RWPE2 (cell line): Measurements from ENCODE around the gene ZGPAT.
A peak's percentile ranks its signal among the peaks of the same experiment; 100 is the strongest.

Source experiments
- ATAC-seq: fragments of 200-7000 bp; cut with Tn5 transposase; 3 replicates; pipeline ENCODE4 v1.9.1; 2021; ENCODE audit warnings: low read depth
- DNase-seq: peaks from one replicate; pipeline ENCODE4 v3.0.0-alpha.2; 2020; ENCODE audit warnings: low spot score
- H3K27ac ChIP-seq: fragments of 450-650 bp; 2 replicates; pipeline ENCODE4 v1.5.1; 2017; ENCODE audit warnings: mild to moderate bottlenecking; ENCODE audit not compliant: poor library complexity, severe bottlenecking
- H3K27me3 ChIP-seq: fragments of 250-450 bp; sonication (Bioruptor Pico); 2 replicates; pipeline ENCODE4 v1.5.1; 2021; ENCODE audit warnings: mild to moderate bottlenecking, moderate library complexity; ENCODE audit not compliant: insufficient read depth, poor library complexity, severe bottlenecking
- H3K36me3 ChIP-seq: fragments of 250-450 bp; sonication (Bioruptor Pico); 2 replicates; pipeline ENCODE4 v1.5.1; 2020; ENCODE audit warnings: low read depth, mild to moderate bottlenecking, moderate library complexity
- H3K4me1 ChIP-seq: fragments of 250-450 bp; sonication (Bioruptor Pico); 2 replicates; pipeline ENCODE4 v1.5.1; 2021; ENCODE audit warnings: mild to moderate bottlenecking, moderate library complexity; ENCODE audit not compliant: insufficient read depth, poor library complexity, severe bottlenecking
- H3K4me3 ChIP-seq: fragments of 250-450 bp; sonication (Bioruptor Pico); 2 replicates; pipeline ENCODE4 v1.5.1; 2021; ENCODE audit warnings: mild to moderate bottlenecking, moderate library complexity; ENCODE audit not compliant: severe bottlenecking
- H3K9me3 ChIP-seq: fragments of 250-450 bp; sonication (Bioruptor Pico); 2 replicates; pipeline ENCODE4 v1.5.1; 2021; ENCODE audit warnings: mild to moderate bottlenecking, moderate library complexity; ENCODE audit not compliant: severe bottlenecking
- TF ChIP-seq, protein P1 (sequence below): fragments of 450-650 bp; IDR thresholded peaks from one replicate; pipeline ENCODE4 v1.5.1; 2017; ENCODE audit warnings: mild to moderate bottlenecking, moderate library complexity; ENCODE audit not compliant: poor library complexity, severe bottlenecking

The ZGPAT gene

DNA sequence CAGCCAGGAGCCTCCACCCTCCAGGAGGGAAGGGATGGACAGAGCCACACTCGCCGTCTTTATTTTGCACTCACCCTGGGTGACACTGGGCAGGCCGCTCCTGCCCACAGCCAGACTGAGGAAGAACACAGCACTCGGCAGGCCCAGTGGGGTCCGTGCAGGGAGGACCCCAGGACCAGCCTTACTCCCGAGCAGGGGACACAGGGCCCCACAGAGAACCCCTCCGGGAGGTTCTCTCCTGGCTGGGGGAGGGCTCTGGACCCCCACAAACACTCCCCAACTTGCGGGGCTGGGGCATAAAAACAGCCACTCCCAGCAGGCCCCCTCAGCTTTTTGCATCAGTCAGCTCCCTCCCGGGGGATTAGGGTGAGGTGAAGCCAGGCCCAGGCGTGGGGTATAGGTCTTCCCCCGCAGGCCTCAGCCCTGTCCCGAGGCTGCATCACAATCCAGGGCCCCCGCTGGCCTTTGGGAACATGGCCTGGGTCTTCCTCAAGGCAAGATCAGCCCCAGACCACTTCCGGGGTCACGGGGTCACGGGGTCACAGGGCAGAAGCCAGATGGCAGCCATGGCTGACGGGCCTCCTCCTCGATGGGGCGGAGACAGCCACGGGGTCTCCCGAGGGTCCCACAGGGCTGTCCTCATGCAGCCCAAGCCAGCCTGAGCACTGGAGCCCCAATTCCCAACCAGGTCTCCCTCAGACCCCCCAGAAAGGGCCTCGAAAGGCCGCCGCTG lies 8.2 kb upstream of the ZGPAT start:
- DNase-seq (peak; percentile 85), ATAC-seq (no peak)
- Histone ChIP-seq H3K4me1 (peaks cover 32% of the 10 kb centered on the region), H3K36me3 (peaks cover 44% of the 10 kb centered on the region), H3K9me3 (no peaks in the 10 kb centered on the region), H3K4me3 (no peak overlapping the region), H3K27me3 (no peaks in the 10 kb centered on the region), H3K27ac (peak overlapping the region; percentile 96)
- TF ChIP-seq, protein P1, sequence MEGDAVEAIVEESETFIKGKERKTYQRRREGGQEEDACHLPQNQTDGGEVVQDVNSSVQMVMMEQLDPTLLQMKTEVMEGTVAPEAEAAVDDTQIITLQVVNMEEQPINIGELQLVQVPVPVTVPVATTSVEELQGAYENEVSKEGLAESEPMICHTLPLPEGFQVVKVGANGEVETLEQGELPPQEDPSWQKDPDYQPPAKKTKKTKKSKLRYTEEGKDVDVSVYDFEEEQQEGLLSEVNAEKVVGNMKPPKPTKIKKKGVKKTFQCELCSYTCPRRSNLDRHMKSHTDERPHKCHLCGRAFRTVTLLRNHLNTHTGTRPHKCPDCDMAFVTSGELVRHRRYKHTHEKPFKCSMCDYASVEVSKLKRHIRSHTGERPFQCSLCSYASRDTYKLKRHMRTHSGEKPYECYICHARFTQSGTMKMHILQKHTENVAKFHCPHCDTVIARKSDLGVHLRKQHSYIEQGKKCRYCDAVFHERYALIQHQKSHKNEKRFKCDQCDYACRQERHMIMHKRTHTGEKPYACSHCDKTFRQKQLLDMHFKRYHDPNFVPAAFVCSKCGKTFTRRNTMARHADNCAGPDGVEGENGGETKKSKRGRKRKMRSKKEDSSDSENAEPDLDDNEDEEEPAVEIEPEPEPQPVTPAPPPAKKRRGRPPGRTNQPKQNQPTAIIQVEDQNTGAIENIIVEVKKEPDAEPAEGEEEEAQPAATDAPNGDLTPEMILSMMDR = no peak

DNA sequence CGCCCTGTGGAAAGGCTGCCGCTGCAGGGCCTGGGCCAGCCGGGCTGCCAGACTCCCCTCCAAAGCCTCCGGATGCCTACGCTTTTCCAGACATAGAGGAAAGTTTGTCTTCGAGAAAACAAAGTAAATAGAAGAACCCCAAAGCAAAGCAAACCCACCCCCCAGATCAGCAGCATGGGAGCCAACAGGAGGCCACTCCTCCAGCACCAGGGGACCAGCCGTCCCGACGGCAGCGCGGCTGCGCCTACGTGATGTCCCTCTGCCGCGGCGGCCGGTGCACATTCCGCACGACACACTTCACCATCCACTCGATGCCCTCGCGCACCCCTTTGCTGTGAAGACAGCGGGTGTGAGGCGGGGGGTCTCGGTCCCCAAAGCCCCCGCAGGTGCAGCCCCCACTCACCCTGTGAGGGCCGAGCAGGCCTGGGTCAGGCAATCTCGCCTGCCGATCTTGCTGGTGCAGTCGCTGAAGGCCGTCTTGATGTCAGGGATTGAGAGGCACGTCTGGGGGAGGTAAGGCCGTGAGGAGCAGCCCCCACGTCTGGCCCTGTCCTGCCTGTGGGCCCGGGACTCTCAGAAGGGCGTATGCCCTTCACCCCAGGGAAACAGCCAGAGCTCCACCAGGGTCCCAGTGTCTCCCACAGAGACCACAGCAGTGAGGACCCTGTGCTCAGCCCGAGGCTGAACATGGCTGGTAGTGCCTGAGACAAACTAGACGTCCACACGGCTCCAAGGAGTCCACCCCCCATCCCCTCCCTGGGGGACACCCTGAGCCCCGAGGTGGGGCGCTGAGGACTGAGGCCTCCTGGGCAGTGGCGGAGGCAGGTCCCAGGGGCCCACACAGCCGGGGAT lies 7.4 kb upstream of the ZGPAT start:
- H3K27ac ChIP-seq = peak overlapping the region; percentile 96
- peak; percentile 88 for DNase-seq
- H3K36me3 ChIP-seq = peaks cover 47% of the 10 kb centered on the region
- no peaks in the 10 kb centered on the region for H3K27me3 ChIP-seq
- TF ChIP-seq, protein P1 = no peak
- no peaks in the 10 kb centered on the region for H3K9me3 ChIP-seq
- no peak overlapping the region for H3K4me3 ChIP-seq
- H3K4me1 ChIP-seq = peaks cover 32% of the 10 kb centered on the region
- ATAC-seq = no peak

DNA sequence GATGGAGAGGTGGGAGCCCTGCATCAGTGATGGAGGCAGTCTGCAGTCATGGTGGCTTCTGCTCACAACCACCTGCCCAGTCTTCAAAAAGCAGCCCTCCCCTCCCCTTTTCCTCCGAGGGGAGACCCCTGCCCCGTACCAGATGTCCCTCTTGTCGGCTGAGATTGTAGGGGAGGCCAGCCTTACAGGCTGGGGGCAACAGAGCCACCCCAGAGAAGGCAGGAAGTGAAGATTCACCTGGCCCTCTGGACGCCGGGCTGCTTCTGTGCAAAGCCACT lies 6.8 kb upstream of the ZGPAT start:
- H3K27ac ChIP-seq = peak overlapping the region; percentile 96
- TF ChIP-seq, protein P1 = no peak
- no peak overlapping the region for H3K4me3 ChIP-seq
- H3K27me3 ChIP-seq = no peaks in the 10 kb centered on the region
- no peaks in the 10 kb centered on the region for H3K9me3 ChIP-seq
- DNase-seq = no peak
- ATAC-seq = no peak
- H3K4me1 ChIP-seq = peaks cover 29% of the 10 kb centered on the region
- H3K36me3 ChIP-seq = peaks cover 49% of the 10 kb centered on the region

DNA sequence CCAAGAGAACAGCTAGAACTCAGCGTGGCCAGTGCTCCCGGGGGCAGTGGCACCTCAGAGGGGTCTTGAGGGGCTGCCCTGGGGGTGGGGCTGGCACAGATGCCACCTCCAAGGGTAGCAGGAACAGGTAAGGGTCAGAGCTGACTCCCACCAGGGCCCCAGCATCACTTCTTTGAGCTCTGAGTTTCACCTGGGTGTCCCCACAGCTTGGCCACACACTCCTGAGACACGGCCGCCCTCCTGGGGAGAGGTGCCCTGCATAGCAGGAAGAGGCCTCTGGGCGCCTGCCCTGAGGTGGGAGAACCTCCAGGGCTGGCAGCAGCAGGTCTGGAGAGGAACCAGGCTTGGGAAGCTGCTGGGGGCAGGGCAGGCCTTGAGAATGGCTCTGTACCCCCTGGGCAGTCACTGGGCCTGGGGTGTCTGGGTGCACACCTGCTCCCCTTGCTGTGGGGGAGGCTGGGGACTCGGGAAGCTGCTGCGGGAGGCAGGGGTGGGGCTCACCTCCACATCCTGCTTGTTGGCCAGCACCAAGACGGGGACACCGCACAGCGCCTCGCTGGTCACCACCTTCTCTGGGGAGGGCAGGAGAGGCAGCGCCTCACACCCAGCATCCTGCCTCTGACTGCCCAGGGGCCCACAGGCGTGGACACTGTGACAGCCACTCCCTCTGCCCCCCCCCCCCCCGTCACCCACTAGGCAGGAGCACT lies 6.4 kb upstream of the ZGPAT start:
- TF ChIP-seq, protein P1 = no peak
- no peaks in the 10 kb centered on the region for H3K9me3 ChIP-seq
- peak; percentile 88 for DNase-seq
- H3K36me3 ChIP-seq = peaks cover 52% of the 10 kb centered on the region
- H3K4me1 ChIP-seq = peaks cover 31% of the 10 kb centered on the region
- peak overlapping the region; percentile 96 for H3K27ac ChIP-seq
- ATAC-seq = no peak
- no peak overlapping the region for H3K4me3 ChIP-seq
- no peaks in the 10 kb centered on the region for H3K27me3 ChIP-seq
